Esophagus squamous epithelium (tissue), 5 donors: ENCODE data around the gene FAM200B. TPM values are rescaled to one million over a fixed set of nuclear protein-coding genes. Genes with fewer than 3 reads are reported as not detected.
A peak's percentile ranks its signal among the peaks of the same experiment; 100 is the strongest.
"Not testable (repeated sequence)": the region's sequence is repeated elsewhere in the genome, so short reads cannot be mapped to it uniquely, and the experiment has no call there.

Experiments
- DNase-seq: peaks from one replicate; lab custom pipeline; 2025; lab: John Stamatoyannopoulos, UW
- H3K27ac ChIP-seq, 4 donors: fragments of 200-600 bp; sonication (generic); one replicate each; pipeline ENCODE4 v1.5.1; 2016 to 2019; ENCODE audit warnings: mild to moderate bottlenecking in 1 of 4
- H3K27me3 ChIP-seq, 4 donors: fragments of 200-600 bp; sonication (generic); 1 replicate in 3 of 4; 2 replicates in 1 of 4; pipeline versions ENCODE4 v1.5.1 to v1.6.0; 2017 to 2021; ENCODE audit warnings: antibody characterized with exemption in 1 of 4
- H3K36me3 ChIP-seq, 3 donors: fragments of 200-600 bp; sonication (generic); one replicate each; pipeline ENCODE4 v1.5.1; 2016 to 2019
- H3K4me1 ChIP-seq, 3 donors: fragments of 200-600 bp; sonication (generic); one replicate each; pipeline ENCODE4 v1.5.1; 2017 to 2019
- H3K4me3 ChIP-seq, 4 donors: fragments of 200-600 bp; sonication (generic); 1 replicate in 3 of 4; 2 replicates in 1 of 4; pipeline ENCODE4 v1.5.1; 2016 to 2019; ENCODE audit warnings: mild to moderate bottlenecking in 2 of 4, moderate library complexity in 1 of 4
- H3K9me3 ChIP-seq, 3 donors: fragments of 200-600 bp; sonication (generic); one replicate each; pipeline ENCODE4 v1.5.1; 2016 to 2019
- CTCF ChIP-seq, 6 experiments: fragments of 450-650 bp in 4 of 6; fragments of 200-600 bp in 2 of 6; sonication (generic) in 2 of 6; IDR thresholded peaks; one replicate each; pipeline ENCODE4 v1.5.1; 2016 to 2019; ENCODE audit warnings: antibody characterized with exemption in 6 of 6, mild to moderate bottlenecking in 4 of 6, moderate library complexity in 4 of 6
- POLR2A ChIP-seq, 4 donors: fragments of 450-650 bp; IDR thresholded peaks; one replicate each; pipeline ENCODE4 v1.6.1; 2017; ENCODE audit warnings: antibody characterized with exemption in 4 of 4, mild to moderate bottlenecking in 4 of 4, moderate library complexity in 3 of 4
- WGBS, 2 donors: methylation state at CpG; one replicate each; pipeline ENCODE4 v1.1.5; 2018; 5-methylcytosine and 5-hydroxymethylcytosine counted together
- intact Hi-C: fragments of 100-400 bp; cut with DNase I; formaldehyde crosslinking; loops from one replicate; pipeline ENCODE4 v1.15.0; 2022
- total RNA-seq, 4 donors: library from RNA; depleted of rRNA; stranded (reverse); fragments of >200 nt; gene quantifications; one replicate each; pipeline ENCODE4 v1.1.0, GENCODE V29; 2016
- donor health status: DM: yes; HTN: yes; CAD: no.

FAM200B gene
- total RNA-seq, 4 donors from 2014 or later = 17.1 to 39.6 (median 31.4) TPM

GRCh38 chr4:15725608-15726007 lies 44.0 kb downstream of the FAM200B start:
- no peak for DNase-seq
- H3K27ac ChIP-seq = no peak overlapping the region
- no peak overlapping the region for H3K4me3 ChIP-seq
- H3K36me3 ChIP-seq = no peaks in the 10 kb centered on the region
- H3K9me3 ChIP-seq = no peaks in the 10 kb centered on the region
- intact Hi-C loops = no loop called here
- H3K4me1 ChIP-seq = peaks cover 0 to 11% (median 0%) of the 10 kb centered on the region in 3 donors
- no peaks in the 10 kb centered on the region for H3K27me3 ChIP-seq
- WGBS, 2 donors = 51 to 56% methylated on average over 4 of the region's 4 CpGs
- TF ChIP-seq CTCF (IDR thresholded peaks at IDR 0.05) (no peak), POLR2A (IDR thresholded peaks at IDR 0.05) (no peak)

GRCh38 chr4:15729910-15730533 lies 48.4 kb downstream of the FAM200B start:
- no peak for TF ChIP-seq POLR2A (IDR thresholded peaks at IDR 0.05)
- TF ChIP-seq CTCF (IDR thresholded peaks at IDR 0.05) = peak; percentile 71 to 90 (median 82)
- Histone ChIP-seq H3K4me3 (no peak overlapping the region), H3K27ac (no peak overlapping the region), H3K27me3 (no peaks in the 10 kb centered on the region), H3K36me3 (no peaks in the 10 kb centered on the region), H3K4me1 (no peaks in the 10 kb centered on the region), H3K9me3 (no peaks in the 10 kb centered on the region)
- no peak for DNase-seq
- intact Hi-C loops = no loop called here
- WGBS, 2 donors = 18 to 19% methylated on average over 3 of the region's 3 CpGs

GRCh38 chr4:15733061-15733460 lies 51.4 kb downstream of the FAM200B start:
- H3K36me3 ChIP-seq, intact Hi-C loops: not testable (repeated sequence)
- 77 to 78% methylated on average over 5 of the region's 5 CpGs for WGBS, 2 donors

GRCh38 chr4:15735536-15735935 lies 53.9 kb downstream of the FAM200B start:
- Histone ChIP-seq H3K4me1 (no peaks in the 10 kb centered on the region), H3K27ac (no peak overlapping the region), H3K9me3 (no peaks in the 10 kb centered on the region), H3K36me3 (no peaks in the 10 kb centered on the region), H3K27me3 (peaks cover 0 to 21% (median 0%) of the 10 kb centered on the region in 4 donors), H3K4me3 (no peak overlapping the region)
- WGBS, 2 donors = 76 to 80% methylated on average over 5 to 6 of the region's 6 CpGs
- TF ChIP-seq POLR2A (IDR thresholded peaks at IDR 0.05) (no peak), CTCF (IDR thresholded peaks at IDR 0.05) (no peak)
- no peak for DNase-seq
- intact Hi-C loops = no loop called here

More at GRCh38 chr4:15733061-15733460, 51.4 kb downstream of the FAM200B start:
- H3K4me3 ChIP-seq, H3K4me1 ChIP-seq, H3K27ac ChIP-seq, H3K9me3 ChIP-seq, DNase-seq: not testable (repeated sequence)
- H3K27me3 ChIP-seq = peaks cover 0 to 20% (median 0%) of the 10 kb centered on the region in 4 donors

GRCh38 chr4:15736514-15737050 lies 55.0 kb downstream of the FAM200B start:
- DNase-seq = no peak
- intact Hi-C loops = no loop called here
- peaks cover 0 to 21% (median 0%) of the 10 kb centered on the region in 4 donors for H3K27me3 ChIP-seq
- H3K36me3 ChIP-seq = no peaks in the 10 kb centered on the region
- no peaks in the 10 kb centered on the region for H3K4me1 ChIP-seq
- no peak for TF ChIP-seq POLR2A (IDR thresholded peaks at IDR 0.05)
- TF ChIP-seq CTCF (IDR thresholded peaks at IDR 0.05) = no peak
- no peak overlapping the region for H3K4me3 ChIP-seq
- peaks cover 0 to under 1% (median 0%) of the 10 kb centered on the region in 3 donors for H3K9me3 ChIP-seq
- no peak overlapping the region for H3K27ac ChIP-seq
- 58 to 68% methylated on average over 3 to 4 of the region's 4 CpGs for WGBS, 2 donors
